MM.1S (cell line): ENCODE results near the gene MSANTD2.

Source experiments
- DNase-seq: peaks from one replicate; pipeline ENCODE4 v3.0.0-alpha.2; 2015
- H2AFZ ChIP-seq: fragments of 300-600 bp; sonication (generic); 2 replicates; pipeline ENCODE4 v1.6.0; 2016; ENCODE audit warnings: antibody characterized with exemption, low read length
- H3F3A ChIP-seq: fragments of 300-600 bp; sonication (generic); 2 replicates; pipeline ENCODE4 v1.6.1; 2016; ENCODE audit warnings: mild to moderate bottlenecking, antibody characterized with exemption, low read length, moderate library complexity, mixed read lengths; ENCODE audit not compliant: insufficient read depth
- H3K27ac ChIP-seq: fragments of 300-600 bp; sonication (generic); 2 replicates; pipeline ENCODE4 v1.5.1; 2016; ENCODE audit warnings: mild to moderate bottlenecking, low read length
- H3K27me3 ChIP-seq: fragments of 300-600 bp; sonication (generic); replicated peaks from 2 replicates; pipeline ENCODE4 v1.6.0; 2016; ENCODE audit warnings: low read length; ENCODE audit not compliant: insufficient read depth
- H3K36me3 ChIP-seq: fragments of 300-600 bp; sonication (generic); replicated peaks from 2 replicates; pipeline ENCODE4 v1.6.1; 2016; ENCODE audit warnings: mild to moderate bottlenecking, low read length, mixed read lengths; ENCODE audit not compliant: insufficient read depth
- H3K4me1 ChIP-seq: fragments of 300-600 bp; sonication (generic); 2 replicates; pipeline ENCODE4 v1.6.1; 2016; ENCODE audit warnings: low read length, mixed read lengths
- H3K4me2 ChIP-seq: fragments of 300-600 bp; sonication (generic); 2 replicates; pipeline ENCODE4 v1.6.0; 2016; ENCODE audit warnings: low read depth, low read length
- H3K4me3 ChIP-seq: fragments of 300-600 bp; sonication (generic); 2 replicates; pipeline ENCODE4 v1.5.1; 2016; ENCODE audit warnings: low read length, mixed read lengths
- H3K79me2 ChIP-seq: fragments of 300-600 bp; sonication (generic); 2 replicates; pipeline ENCODE4 v1.6.1; 2016; ENCODE audit warnings: mixed run types, low read length, mixed read lengths
- H3K9ac ChIP-seq: fragments of 300-600 bp; sonication (generic); 2 replicates; pipeline ENCODE4 v1.6.1; 2016; ENCODE audit warnings: low read length, mixed read lengths
- H3K9me2 ChIP-seq: fragments of 300-600 bp; sonication (generic); replicated peaks from 2 replicates; pipeline ENCODE4 v1.6.1; 2016; ENCODE audit warnings: mild to moderate bottlenecking, low read length, mixed read lengths; ENCODE audit not compliant: insufficient read depth
- H3K9me3 ChIP-seq: fragments of 300-600 bp; sonication (generic); replicated peaks from 2 replicates; pipeline ENCODE4 v1.6.1; 2016; ENCODE audit warnings: mild to moderate bottlenecking, low read length, mixed read lengths; ENCODE audit not compliant: insufficient read depth
- H4K20me1 ChIP-seq: fragments of 300-600 bp; sonication (generic); 2 replicates; pipeline ENCODE4 v1.6.1; 2016; ENCODE audit warnings: mild to moderate bottlenecking, low read length, moderate library complexity, mixed read lengths; ENCODE audit not compliant: insufficient read depth
- EZH2 ChIP-seq: fragments of 300-600 bp; sonication (generic); optimal IDR thresholded peaks from 2 replicates; pipeline ENCODE3; 2017; ENCODE audit warnings: low read depth, mild to moderate bottlenecking, antibody characterized with exemption, low read length, mixed read lengths
- EZH2phosphoT487 ChIP-seq: fragments of 300-600 bp; sonication (generic); IDR thresholded peaks from 2 replicates; pipeline ENCODE4 v1.6.1; 2018; ENCODE audit warnings: antibody characterized with exemption, low read length
- TF ChIP-seq, protein P1 (sequence below): fragments of 300-600 bp; sonication (generic); IDR thresholded peaks from 2 replicates; pipeline ENCODE4 v1.5.1; 2016; ENCODE audit warnings: antibody characterized with exemption, low read length, mixed read lengths

MSANTD2 gene

DNA sequence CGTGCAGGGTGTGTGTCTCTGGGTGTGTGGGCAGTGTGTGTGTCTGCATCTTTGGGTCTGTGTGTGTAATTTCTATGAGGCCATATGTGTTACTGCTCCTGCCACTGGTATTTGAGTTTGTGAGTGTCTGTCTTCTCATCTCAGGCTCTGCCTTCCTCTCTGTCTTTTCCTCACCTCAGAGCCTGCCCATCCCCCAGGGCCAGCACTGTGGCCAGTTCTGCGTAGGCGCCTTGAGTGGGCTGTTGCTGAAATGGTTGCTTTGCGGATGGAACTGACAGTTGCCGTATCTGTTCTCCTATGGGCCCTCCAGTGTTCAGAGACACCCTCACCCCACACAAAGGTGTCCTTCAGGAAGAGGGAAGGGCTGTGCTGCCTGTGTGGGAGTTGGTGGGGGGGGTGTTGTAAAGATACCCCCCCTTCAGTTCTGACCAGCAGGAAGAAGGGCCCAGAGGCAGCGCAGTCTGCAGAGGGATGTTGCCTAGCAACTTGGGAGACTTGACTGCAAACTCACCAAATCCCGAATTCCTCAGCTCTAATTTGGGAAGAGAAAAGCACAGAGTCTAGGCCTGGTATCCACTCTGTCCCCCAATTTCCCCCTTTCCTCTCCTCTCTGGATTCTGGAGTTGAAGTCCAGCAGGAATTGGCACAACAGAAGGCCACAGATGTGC is 62.4 kb downstream of the MSANTD2 start:
- H3K79me2 ChIP-seq, result no peaks in the 10 kb centered on the region
- no peaks in the 10 kb centered on the region for H4K20me1 ChIP-seq
- H3K4me2 ChIP-seq, result no peak overlapping the region
- H3K9ac ChIP-seq, result no peak overlapping the region
- H3K36me3 ChIP-seq, result no peaks in the 10 kb centered on the region
- H3K9me2 ChIP-seq, result no peaks in the 10 kb centered on the region
- no peak overlapping the region for H3K27ac ChIP-seq
- no peak for DNase-seq
- no peaks in the 10 kb centered on the region for H3K9me3 ChIP-seq
- no peak overlapping the region for H3K4me3 ChIP-seq
- no peak for TF ChIP-seq EZH2phosphoT487
- TF ChIP-seq EZH2, result no peak
- TF ChIP-seq, protein P1, sequence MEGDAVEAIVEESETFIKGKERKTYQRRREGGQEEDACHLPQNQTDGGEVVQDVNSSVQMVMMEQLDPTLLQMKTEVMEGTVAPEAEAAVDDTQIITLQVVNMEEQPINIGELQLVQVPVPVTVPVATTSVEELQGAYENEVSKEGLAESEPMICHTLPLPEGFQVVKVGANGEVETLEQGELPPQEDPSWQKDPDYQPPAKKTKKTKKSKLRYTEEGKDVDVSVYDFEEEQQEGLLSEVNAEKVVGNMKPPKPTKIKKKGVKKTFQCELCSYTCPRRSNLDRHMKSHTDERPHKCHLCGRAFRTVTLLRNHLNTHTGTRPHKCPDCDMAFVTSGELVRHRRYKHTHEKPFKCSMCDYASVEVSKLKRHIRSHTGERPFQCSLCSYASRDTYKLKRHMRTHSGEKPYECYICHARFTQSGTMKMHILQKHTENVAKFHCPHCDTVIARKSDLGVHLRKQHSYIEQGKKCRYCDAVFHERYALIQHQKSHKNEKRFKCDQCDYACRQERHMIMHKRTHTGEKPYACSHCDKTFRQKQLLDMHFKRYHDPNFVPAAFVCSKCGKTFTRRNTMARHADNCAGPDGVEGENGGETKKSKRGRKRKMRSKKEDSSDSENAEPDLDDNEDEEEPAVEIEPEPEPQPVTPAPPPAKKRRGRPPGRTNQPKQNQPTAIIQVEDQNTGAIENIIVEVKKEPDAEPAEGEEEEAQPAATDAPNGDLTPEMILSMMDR, result no peak
- H2AFZ ChIP-seq, result no peak overlapping the region
- no peaks in the 10 kb centered on the region for H3F3A ChIP-seq
- no peaks in the 10 kb centered on the region for H3K27me3 ChIP-seq
- H3K4me1 ChIP-seq, result peaks cover 9% of the 10 kb centered on the region; the same call in 1 of the 2 replicates

DNA sequence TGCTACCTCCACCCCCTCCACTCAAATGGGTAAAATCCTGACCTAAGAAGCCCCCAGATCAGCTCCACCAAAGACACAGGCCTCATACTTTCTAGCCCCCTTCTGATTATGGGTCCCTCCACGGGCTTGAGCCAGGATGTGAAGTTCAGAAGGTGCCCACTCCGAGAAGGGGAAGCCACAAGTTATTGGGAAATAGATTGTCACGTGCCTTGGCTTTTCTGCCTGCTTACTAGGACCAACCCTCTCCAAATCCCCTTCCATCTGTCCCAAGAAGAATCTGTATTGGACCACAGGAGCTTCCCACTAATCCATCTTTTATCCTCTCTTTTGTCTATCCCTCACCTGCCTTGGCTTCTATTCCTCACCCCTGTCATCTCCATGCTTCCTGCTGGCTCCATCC is 63.5 kb downstream of the MSANTD2 start:
- Histone ChIP-seq H3K4me3 (no peak overlapping the region), H3K9me2 (no peaks in the 10 kb centered on the region), H3K27ac (no peak overlapping the region), H3K4me1 (peaks cover 9% of the 10 kb centered on the region; the same call in 1 of the 2 replicates), H3K36me3 (no peaks in the 10 kb centered on the region), H3K27me3 (no peaks in the 10 kb centered on the region), H4K20me1 (no peaks in the 10 kb centered on the region), H3K4me2 (no peak overlapping the region), H3K9ac (no peak overlapping the region), H2AFZ (no peak overlapping the region; the same call in 1 of the 2 replicates), H3F3A (no peaks in the 10 kb centered on the region), H3K9me3 (no peaks in the 10 kb centered on the region), H3K79me2 (no peaks in the 10 kb centered on the region)
- DNase-seq, result no peak
- TF ChIP-seq, protein P1, result no peak
- TF ChIP-seq EZH2phosphoT487 (no peak), EZH2 (no peak)

GRCh38 chr11:124732230-124732629 is 68.0 kb downstream of the MSANTD2 start:
- no peak overlapping the region for H2AFZ ChIP-seq
- no peak for DNase-seq
- H3K4me2 ChIP-seq, result no peak overlapping the region

More at GRCh38 chr11:124732230-124732629, 68.0 kb downstream of the MSANTD2 start:
- H3K27ac ChIP-seq, result no peak overlapping the region
- no peaks in the 10 kb centered on the region for H3F3A ChIP-seq
- H3K36me3 ChIP-seq, result no peaks in the 10 kb centered on the region
- no peaks in the 10 kb centered on the region for H3K79me2 ChIP-seq
- no peak overlapping the region for H3K9ac ChIP-seq
- no peaks in the 10 kb centered on the region for H4K20me1 ChIP-seq
- H3K4me1 ChIP-seq, result peaks cover 3% of the 10 kb centered on the region; the same call in 1 of the 2 replicates
- no peaks in the 10 kb centered on the region for H3K9me3 ChIP-seq
- TF ChIP-seq EZH2phosphoT487 (no peak), EZH2 (no peak)
- TF ChIP-seq, protein P1, result no peak
- H3K27me3 ChIP-seq, result no peaks in the 10 kb centered on the region
- H3K4me3 ChIP-seq, result no peak overlapping the region
- no peaks in the 10 kb centered on the region for H3K9me2 ChIP-seq
